Skeletal muscle satellite cell (primary cell): ENCODE data around the gene SPTLC1. TPM values are rescaled to one million over a fixed set of nuclear protein-coding genes. Genes with fewer than 3 reads are reported as not detected.
"Not testable (repeated sequence)": the region's sequence is repeated elsewhere in the genome, so short reads cannot be mapped to it uniquely, and the experiment has no call there.

ENCODE experiments used
- H3K27me3 ChIP-seq: 2 replicates; pipeline ENCODE4 v1.7.0; 2013; ENCODE audit warnings: low read length; ENCODE audit not compliant: control insufficient read depth, insufficient read depth
- H3K36me3 ChIP-seq: 2 replicates; pipeline ENCODE4 v1.7.0; 2013; ENCODE audit warnings: mild to moderate bottlenecking, control low read depth, low read length; ENCODE audit not compliant: insufficient read depth
- H3K4me1 ChIP-seq: 2 replicates; pipeline ENCODE4 v1.7.0; 2013; ENCODE audit warnings: low read length; ENCODE audit not compliant: control insufficient read depth, insufficient read depth
- H3K4me2 ChIP-seq: 2 replicates; pipeline ENCODE4 v1.7.0; 2013; ENCODE audit warnings: mild to moderate bottlenecking, low read length
- H3K4me3 ChIP-seq: 2 replicates; pipeline ENCODE4 v1.7.0; 2013; ENCODE audit warnings: low read length
- H3K9ac ChIP-seq: 2 replicates; pipeline ENCODE4 v1.7.0; 2013; ENCODE audit warnings: mild to moderate bottlenecking, low read depth, low read length, moderate library complexity
- H3K9me3 ChIP-seq: replicated peaks from 2 replicates; pipeline ENCODE4 v1.7.0; 2013; ENCODE audit warnings: mild to moderate bottlenecking, control low read depth, low read length
- total RNA-seq: library from RNA; depleted of rRNA; stranded (reverse); fragments of >200 nt; gene quantifications from 2 replicates; pipeline ENCODE4 v1.2.3, GENCODE V29; 2012; rRNA removed

The SPTLC1 gene
- total RNA-seq = 85.2 and 87.5 TPM in 2 replicates

DNA sequence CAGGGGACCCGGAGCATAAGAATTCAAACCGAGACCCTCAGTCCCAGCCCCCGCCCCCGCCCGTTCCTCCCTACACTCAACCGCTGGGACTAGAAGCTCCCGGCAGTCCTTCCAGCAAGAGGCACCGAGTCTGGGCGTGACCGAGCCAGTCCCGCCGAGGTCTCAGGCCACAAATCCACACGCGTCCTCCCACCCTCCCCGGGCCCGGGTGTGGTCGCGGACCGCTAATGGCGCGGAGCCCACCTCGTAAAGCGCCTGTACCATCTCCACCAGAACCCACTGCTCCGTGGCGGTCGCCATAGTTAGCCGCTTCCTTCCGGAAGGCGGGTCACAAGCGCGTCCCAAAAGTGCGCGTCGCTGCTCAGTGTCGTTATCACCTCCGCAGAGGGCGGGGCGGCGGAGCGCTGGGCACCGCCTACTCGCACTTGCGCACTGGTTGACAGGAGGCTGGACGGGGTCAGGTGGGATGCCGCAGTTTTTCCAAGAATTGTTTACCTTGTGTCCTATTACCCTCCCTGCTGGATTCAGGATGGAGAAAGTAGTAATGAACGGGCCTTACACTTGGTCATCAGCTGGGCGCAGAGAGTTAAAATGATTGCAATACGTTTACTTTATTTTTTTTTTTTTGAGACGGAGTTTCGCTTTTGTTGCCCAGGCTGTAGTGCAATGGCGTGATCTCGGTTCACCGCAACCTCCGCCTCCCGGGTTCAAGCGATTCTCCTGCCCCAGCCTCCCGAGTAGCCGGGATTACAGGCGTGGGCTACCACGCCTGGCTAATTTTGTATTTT is at the start of gene SPTLC1:
TSS of gene SPTLC1 (minus strand) at position 343 of the 788 bp plus-strand sequence. CDS start at position 300, 43 bp downstream.
- peaks cover 9% of the 10 kb centered on the region for H3K4me1 ChIP-seq
- H3K4me3 ChIP-seq = peak within 1 kb of the TSS; percentile 88
- no peaks in the 10 kb centered on the region for H3K9me3 ChIP-seq
- H3K9ac ChIP-seq = peak within 1 kb of the TSS; percentile 90
- H3K4me2 ChIP-seq = peak within 1 kb of the TSS; percentile 77
- peaks cover 25% of the 10 kb centered on the region for H3K36me3 ChIP-seq
- H3K27me3 ChIP-seq = peaks cover 19% of the 10 kb centered on the region

DNA sequence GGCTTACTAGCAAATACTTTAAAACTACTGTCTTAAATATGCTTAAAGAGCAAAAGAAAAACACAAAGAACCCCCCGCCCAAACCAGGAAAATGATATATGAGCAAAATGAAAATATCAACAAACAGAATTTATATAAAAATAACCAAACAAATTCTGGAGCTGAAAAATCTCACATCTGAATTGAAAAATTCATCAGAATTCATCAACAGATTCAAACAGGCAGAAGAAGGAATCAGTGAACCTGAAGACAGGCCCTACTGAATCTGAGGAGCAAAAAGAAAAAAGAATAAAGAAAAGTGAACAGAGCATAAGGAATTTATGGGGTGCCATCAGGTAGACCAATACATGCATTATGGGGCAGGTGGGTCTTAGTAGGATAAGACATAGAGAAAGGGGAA is 49.8 kb upstream of the SPTLC1 start:
- Histone ChIP-seq H3K4me1 (no peaks in the 10 kb centered on the region), H3K4me2 (no peak overlapping the region), H3K27me3 (no peaks in the 10 kb centered on the region), H3K9ac (no peak overlapping the region), H3K36me3 (no peaks in the 10 kb centered on the region), H3K9me3 (no peaks in the 10 kb centered on the region), H3K4me3 (no peak overlapping the region)

GRCh38 chr9:92164490-92164889 is 49.3 kb upstream of the SPTLC1 start:
- Histone ChIP-seq H3K9me3 (no peaks in the 10 kb centered on the region), H3K36me3 (no peaks in the 10 kb centered on the region), H3K4me3 (no peak overlapping the region), H3K9ac (no peak overlapping the region), H3K27me3 (no peaks in the 10 kb centered on the region), H3K4me1 (no peaks in the 10 kb centered on the region), H3K4me2 (no peak overlapping the region)

DNA sequence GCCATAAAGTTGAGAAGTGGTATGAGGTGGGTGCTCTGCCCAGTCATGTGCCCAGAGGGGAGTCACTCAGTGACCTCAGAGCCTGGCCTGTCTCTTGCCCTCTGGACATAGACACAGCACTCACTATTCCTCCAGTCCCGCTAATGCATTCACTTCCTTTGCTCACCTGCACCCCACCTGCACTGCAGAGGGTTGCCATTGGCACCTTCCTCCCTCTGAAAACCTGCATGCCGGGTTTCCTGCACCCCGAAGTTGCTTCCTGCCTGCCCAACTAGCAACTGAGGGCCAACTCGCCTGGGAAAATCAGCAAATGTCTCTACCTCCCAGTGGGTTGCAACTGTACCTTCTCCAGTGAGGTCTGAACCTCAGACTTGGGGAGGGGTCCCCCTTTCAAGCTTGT is 48.1 kb upstream of the SPTLC1 start:
- Histone ChIP-seq H3K27me3 (no peaks in the 10 kb centered on the region), H3K4me3 (no peak overlapping the region), H3K9me3 (no peaks in the 10 kb centered on the region), H3K4me2 (no peak overlapping the region), H3K36me3 (no peaks in the 10 kb centered on the region), H3K9ac (no peak overlapping the region), H3K4me1 (no peaks in the 10 kb centered on the region)

DNA sequence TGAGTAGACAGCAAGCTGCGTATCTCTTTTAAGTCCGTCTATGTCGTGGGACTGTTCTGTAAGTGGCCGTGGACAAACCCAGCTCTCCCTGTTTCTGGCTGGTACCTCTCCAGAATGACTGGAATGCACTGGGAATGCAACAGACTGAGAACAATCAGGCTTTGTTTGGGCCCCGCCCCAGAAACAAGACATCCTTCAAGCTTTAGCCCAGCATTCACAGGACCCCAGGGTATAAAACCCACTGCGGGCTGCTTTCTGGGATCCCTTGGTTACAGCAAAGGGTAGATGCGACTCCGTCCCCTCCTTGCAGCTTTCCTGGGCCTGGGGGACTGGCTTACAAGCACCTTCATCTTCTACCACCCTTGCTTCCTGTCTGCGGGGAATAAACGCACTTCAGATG is 45.6 kb upstream of the SPTLC1 start:
- no peak overlapping the region for H3K9ac ChIP-seq
- no peaks in the 10 kb centered on the region for H3K9me3 ChIP-seq
- no peaks in the 10 kb centered on the region for H3K4me1 ChIP-seq
- no peaks in the 10 kb centered on the region for H3K27me3 ChIP-seq
- H3K4me2 ChIP-seq = no peak overlapping the region
- H3K4me3 ChIP-seq = no peak overlapping the region
- H3K36me3 ChIP-seq = no peaks in the 10 kb centered on the region

DNA sequence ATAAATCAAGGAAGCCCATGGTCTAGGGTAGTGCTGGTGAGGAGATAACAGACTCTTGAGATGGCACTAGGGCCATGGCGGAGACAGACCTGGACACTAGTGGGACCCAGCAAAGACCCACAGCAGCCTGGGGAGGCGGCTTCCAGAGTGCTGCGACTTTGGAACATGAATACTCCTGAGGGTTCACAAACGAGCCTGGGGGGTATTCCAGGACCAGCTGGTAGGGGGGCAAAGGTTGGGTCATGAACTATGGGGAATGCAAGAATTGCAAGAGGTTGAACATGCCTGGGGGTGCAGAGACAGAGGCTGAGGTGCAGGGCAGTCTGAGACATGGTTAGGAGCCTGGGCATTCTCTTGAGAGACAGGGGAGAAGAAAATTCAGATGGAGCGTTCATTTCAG is 43.8 kb upstream of the SPTLC1 start:
- Histone ChIP-seq H3K9me3 (no peaks in the 10 kb centered on the region), H3K27me3 (no peaks in the 10 kb centered on the region), H3K9ac (no peak overlapping the region), H3K4me2 (no peak overlapping the region), H3K36me3 (no peaks in the 10 kb centered on the region), H3K4me1 (peaks cover 1% of the 10 kb centered on the region), H3K4me3 (no peak overlapping the region)

GRCh38 chr9:92158097-92158601 is 42.9 kb upstream of the SPTLC1 start:
- Histone ChIP-seq H3K4me3 (no peak overlapping the region), H3K4me1 (peaks cover 9% of the 10 kb centered on the region), H3K4me2 (no peak overlapping the region), H3K27me3 (no peaks in the 10 kb centered on the region), H3K36me3 (no peaks in the 10 kb centered on the region), H3K9me3 (no peaks in the 10 kb centered on the region), H3K9ac (no peak overlapping the region)

- not testable (repeated sequence) for H3K4me3 ChIP-seq, H3K4me2 ChIP-seq, H3K27me3 ChIP-seq, H3K9me3 ChIP-seq, H3K9ac ChIP-seq, H3K36me3 ChIP-seq
- H3K4me1 ChIP-seq = peaks cover 33% of the 10 kb centered on the region
Observed at GRCh38 chr9:92155736-92156135, 40.5 kb upstream of the SPTLC1 start.

GRCh38 chr9:92155221-92155620 is 40.0 kb upstream of the SPTLC1 start:
- H3K4me1 ChIP-seq = peaks cover 39% of the 10 kb centered on the region

DNA sequence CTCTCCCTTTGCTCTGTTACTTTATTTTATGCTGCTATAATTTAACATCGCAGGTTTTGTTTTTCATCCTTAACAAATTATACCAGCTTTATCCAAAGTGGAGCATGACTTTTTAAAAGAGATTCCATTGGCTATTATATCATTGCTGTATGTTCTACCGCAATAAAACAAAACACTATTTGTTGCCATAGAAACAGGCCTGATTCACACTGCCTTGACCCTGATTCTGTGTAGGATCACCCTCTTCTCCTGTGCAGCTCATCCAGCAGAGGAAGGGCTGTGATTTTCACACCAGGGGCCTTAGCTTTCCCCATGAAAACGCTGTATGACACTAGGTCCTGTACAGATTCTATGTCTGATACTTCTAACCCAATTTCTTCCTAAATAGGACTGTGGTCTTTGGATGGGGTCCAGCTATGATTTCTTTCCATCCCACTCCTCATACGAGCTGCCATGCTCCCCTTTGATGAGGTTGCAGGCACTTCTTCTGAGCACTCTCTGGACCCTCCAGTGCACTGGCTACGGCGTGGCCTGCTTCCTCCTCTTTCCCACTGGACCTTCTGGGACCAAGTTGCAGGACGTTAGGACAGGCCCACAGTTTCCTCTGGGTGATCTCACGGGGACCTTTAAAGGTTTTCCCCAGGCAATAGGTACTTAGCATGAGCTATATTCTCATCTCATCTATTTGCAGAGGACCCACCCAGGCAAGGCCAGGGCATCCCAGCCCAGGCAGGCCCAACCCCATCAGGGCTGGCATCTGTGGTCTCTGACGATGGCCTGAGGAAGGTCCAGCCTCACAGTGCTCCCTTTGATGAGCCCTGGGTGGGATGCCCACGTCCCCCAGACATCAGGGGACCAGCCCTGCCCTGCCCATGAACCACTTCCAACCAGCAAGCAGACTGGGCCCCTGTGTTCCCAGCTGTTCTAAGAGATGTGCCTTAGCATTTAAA is 38.5 kb upstream of the SPTLC1 start:
- not testable (repeated sequence) for H3K4me3 ChIP-seq, H3K36me3 ChIP-seq, H3K27me3 ChIP-seq, H3K9me3 ChIP-seq
- Histone ChIP-seq H3K4me1 (peaks cover 42% of the 10 kb centered on the region), H3K4me2 (peak overlapping the region; percentile 21), H3K9ac (peak overlapping the region; percentile 68)

More at GRCh38 chr9:92155221-92155620, 40.0 kb upstream of the SPTLC1 start:
- Histone ChIP-seq H3K9ac (no peak overlapping the region), H3K27me3 (no peaks in the 10 kb centered on the region), H3K36me3 (no peaks in the 10 kb centered on the region), H3K4me3 (no peak overlapping the region), H3K4me2 (no peak overlapping the region), H3K9me3 (no peaks in the 10 kb centered on the region)

DNA sequence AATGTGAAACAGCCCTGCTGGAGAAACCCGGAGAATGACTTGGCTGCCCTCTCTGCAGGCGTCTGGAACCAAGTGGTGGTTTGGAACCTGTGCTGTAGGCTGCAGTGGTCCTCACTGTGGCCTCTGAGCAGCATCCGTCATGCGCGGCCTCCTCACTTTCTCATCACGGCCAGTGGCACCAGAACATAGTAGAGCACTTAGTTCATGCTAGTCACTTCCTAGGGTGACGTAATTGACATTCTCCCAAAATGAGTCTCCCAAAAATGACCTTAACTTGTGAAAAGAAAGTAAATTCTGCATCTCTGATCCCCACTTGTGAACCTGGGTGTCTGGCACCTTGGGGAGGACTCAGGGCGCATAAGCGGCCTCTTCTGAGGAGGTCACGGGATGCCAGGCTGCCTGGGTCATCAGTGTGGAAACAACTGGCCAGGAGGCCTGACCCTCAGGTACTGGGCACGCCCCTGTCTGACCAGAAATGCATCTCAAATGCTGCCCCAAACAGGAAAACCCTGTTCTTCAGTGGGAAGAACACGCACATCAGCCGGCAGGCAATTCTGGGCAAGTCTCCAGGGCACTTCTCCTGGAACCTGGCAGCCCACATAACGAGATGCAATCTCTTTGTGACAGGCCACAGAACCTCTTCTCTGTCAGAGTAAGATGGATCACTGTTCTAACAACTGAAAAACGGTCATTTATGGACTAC is 36.6 kb upstream of the SPTLC1 start:
- Histone ChIP-seq H3K36me3 (no peaks in the 10 kb centered on the region), H3K27me3 (no peaks in the 10 kb centered on the region), H3K4me1 (peaks cover 53% of the 10 kb centered on the region), H3K9ac (peak overlapping the region; percentile 68), H3K4me3 (no peak overlapping the region), H3K4me2 (peak overlapping the region; percentile 55), H3K9me3 (no peaks in the 10 kb centered on the region)
